HG03469 (cell line): Measurements from ENCODE around the gene CDA.

Experiments
- ATAC-seq: cut with Tn5 transposase; IDR thresholded peaks from one replicate; pipeline ENCODE4 v1.9.1; 2021; ENCODE audit warnings: mild to moderate bottlenecking, moderate library complexity, moderate number of reproducible peaks; ENCODE audit not compliant: unreplicated experiment

The CDA gene

DNA sequence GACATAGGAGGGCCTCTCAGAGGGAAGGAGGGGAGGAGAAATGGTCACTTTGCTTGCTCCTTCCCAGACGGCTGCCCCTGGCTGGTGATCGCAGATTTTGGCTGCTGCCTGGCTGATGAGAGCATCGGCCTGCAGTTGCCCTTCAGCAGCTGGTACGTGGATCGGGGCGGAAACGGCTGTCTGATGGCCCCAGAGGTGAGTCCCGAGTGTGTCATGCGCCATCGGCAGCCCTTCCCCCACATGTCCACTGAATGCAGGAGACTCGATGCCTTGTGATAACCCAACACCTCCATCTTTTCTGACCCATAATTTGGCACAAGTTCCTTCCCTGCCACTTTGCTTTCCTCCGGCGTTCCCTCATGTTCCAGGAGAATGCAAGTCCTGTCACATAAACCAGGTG is 59.5 kb downstream of the CDA start:
- no peak for ATAC-seq

DNA sequence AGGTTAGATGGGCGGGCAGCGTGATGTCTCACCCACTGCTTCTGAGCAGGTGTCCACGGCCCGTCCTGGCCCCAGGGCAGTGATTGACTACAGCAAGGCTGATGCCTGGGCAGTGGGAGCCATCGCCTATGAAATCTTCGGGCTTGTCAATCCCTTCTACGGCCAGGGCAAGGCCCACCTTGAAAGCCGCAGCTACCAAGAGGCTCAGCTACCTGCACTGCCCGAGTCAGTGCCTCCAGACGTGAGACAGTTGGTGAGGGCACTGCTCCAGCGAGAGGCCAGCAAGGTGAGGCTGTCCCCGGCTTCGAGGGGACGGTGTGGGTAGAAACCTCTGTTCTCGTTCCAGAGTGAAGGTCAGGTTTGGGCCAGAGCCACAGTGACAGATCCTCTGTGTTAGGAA is 60.0 kb downstream of the CDA start:
- ATAC-seq, result no peak

DNA sequence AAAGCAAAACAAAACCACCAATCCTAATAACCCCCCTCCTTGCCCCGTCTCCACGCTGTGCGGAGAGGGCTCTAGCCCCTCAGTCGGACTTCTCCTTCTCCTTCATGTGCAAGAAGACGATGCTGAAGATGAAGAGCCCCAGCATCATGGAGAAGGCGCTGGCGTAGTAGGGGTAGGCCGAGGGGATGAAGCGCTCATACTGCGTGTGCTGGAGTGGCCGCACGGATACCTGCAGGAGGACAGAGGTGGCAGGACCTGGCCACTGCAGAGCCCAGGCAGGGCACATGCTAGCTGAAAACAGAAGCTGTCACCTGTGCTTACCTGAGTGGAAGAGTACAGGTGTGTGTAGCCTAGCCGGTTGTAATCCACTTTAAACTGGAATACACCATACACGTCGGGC is 63.4 kb downstream of the CDA start:
- ATAC-seq, result no peak

DNA sequence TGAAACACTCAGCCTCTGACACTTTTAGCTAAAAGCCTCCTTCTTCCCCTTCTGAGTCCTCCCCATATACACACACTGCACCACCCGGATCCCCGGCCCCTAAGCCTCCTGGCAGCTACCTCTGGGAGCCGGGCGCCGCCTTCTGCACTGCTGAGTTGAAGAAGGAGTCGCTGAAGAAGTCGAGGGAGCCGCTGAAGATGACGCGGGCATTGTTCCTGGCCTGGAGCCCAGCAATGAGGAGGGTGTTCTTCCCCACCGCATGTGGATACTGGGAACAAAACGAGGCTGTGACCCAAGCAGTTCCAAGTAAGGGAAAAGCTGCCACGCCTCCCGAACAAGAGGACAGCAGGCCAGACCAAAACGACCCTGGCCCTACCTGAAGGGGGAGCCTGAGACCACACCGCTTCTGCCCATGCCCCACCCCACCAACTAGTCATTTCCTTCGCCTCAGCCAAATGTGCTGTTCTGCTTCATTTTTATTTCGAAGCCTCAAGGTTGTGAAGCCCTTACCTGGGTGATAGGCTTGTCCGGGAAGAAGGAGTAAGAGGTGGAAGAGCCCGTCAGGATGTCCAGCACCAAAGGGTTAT is 65.3 kb downstream of the CDA start:
- no peak for ATAC-seq

DNA sequence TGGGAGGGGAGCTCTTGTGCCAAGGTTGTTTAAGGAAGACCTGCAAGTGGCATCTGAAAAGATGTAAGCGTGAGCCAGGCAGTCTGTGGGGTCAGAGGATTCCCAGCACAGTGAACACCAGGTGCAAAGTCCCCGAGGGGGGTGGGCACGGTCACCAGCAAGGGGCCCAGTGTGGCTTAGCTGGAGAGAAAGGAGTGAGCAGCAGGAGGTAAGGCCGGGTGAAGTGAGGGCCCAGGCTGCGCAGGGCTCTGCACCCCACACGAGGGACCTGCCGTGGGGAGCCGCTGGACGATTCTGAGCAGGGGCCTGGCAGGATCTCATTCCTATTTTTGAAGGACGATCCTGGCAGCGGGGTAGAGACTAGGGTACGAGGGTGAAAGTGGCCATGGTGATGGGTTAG is 68.1 kb downstream of the CDA start:
- no peak for ATAC-seq

DNA sequence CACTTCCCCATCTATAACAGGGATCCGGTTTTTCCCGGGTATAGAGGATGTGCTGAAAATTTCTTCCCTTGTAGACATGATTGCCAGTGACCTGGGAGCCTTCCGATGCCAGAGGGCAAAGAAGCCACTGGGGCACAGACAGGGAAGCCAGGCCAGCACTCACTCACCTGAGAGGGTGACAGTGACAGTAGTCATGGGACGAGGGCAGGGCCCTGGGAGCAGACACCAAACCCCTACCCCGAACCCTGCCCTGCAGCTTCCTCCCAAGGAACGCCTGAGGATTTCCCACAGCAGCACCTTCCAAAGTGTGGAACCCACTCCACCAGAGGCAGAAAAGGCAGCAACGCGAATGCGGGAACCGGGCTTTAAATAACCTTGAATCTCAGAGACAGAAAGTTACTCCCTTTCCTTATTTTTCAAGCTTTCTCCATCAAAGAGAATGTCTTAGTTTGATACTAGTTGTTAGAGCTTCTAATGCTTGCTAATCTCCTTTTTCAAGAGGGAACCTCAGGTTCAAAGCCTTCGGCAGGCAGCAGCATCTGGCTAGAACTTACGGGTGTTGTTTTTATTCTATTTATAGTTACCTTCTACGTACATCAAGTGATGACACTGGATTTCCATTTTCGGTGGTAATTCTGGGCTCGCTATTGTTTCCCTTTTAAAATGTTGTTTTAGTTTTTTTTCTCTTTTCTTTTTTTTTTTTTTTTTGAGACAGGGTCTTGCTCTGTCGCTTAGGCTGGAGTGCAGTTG is 69.4 kb downstream of the CDA start:
- ATAC-seq, result no peak

DNA sequence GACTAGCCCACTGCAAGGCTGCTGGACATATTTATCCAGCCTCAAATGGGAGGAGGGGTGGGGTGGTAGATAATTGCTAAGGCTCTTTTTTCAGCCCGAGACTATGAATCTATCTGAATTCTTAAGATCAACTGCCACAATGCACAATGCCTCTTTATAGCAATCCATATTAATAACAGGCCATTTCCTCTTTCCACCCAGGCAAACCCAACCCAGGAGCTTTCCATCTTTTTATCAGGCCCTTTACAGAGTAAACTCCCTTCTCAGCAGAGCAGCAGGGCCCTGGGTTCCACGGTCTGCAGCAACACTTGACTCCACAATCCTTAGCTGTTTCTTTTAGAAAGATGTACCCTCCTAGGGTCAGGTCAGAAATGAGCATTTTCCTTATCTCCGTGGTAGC is 71.5 kb downstream of the CDA start:
- ATAC-seq, result no peak

DNA sequence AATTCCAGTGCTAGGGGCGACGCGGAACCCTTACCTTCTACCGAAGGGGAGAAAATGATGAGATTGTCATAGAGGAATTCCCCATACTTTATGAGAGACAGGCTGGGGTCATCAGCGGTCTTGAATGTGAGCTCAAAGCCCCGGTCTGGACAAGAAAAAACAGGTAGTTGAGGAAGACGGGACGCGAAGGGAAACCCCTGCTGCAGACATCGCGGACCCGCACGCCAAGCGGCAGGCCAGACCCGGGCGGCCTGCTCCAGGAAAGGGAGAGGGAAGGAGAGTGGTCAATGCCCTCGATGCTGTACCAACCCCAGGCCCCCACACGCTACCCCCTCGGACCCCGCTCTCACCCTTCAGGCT is 71.9 kb downstream of the CDA start:
- no peak for ATAC-seq

DNA sequence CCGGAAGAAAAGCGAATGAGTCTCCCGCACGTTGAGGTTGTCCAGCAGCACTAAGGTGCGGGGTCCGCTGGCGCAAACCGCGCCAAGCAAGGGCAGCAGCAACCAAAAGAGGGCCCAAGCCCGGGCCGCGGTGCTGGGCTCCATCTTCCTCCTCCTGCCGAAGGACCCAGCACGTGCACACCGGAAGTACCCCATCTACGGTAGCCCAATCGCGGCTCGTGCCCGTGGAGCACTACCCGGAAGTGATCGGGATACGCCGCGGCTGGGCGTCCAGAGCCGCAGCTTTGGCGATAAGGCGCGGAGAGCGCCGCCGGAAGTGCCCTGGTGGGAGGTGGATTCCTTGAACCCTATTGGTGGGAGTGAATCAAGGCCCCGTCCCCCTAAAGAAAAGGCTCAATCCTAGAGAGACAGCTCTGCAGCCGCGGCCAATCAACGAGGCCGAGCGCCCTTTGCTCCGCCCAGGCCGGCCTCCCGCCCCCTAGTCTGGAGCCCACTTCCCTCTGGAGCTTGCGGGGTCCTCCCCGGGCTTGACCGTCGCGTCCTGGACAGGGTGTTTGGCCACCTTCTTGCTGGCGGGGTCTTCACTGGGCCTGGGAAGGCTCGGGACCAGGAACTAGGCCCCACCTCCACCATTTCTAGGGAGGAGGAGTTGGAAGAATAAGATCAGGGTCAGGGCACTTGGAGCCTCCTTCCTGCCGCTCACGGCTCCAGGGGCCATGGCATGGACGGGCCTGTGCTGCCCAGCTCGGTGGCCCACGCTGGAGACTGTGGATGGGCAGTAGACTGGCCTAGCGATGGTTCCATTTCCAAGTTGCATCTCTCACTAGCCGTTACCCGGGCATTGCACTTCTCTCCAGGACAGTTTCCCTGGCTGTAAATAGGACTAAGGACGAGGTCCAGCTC is 72.6 kb downstream of the CDA start, which contains the start of gene DDOST:
Gene DDOST (minus strand): TSS at position 163 of the 903 bp plus-strand sequence. CDS start 19 bp downstream, at position 144.
- ATAC-seq, result peak; percentile 88

DNA sequence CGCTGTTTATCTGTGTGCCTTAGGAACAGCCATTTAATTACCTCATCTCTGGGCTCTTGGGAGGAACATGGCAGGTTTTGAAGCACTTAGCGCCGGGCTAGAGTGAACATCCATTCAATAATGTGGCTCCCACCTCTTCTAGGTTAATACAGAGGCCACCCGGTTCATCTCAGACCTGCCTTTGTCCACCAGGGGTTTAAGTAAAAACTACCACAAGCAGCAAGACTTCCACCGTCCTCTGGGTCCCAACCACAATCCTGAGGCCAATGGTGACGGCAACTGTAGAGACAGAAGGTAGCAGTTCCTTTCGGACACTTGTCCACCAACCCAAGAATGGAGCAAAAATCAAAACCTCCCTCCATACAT is 73.2 kb downstream of the CDA start:
- ATAC-seq, result no peak

DNA sequence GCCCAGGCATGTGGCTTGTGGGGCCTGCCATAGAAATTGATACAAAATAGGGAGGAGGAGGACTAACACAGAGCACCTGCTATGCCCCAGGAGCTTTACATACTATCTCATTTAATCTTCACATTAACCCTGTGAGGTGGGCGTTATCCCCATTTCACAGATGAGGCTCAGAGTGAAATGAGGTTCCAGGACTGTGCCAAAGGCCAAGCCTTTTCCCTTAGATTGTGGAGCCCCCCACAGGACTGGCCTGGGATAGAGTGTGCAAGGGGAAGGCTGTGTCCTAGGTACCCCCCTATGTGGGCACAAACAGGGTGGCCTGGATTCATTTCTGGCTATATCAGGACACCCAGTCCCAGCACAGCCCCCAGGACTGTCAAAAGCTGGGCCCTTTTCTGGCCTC is 74.5 kb downstream of the CDA start:
- ATAC-seq, result no peak

DNA sequence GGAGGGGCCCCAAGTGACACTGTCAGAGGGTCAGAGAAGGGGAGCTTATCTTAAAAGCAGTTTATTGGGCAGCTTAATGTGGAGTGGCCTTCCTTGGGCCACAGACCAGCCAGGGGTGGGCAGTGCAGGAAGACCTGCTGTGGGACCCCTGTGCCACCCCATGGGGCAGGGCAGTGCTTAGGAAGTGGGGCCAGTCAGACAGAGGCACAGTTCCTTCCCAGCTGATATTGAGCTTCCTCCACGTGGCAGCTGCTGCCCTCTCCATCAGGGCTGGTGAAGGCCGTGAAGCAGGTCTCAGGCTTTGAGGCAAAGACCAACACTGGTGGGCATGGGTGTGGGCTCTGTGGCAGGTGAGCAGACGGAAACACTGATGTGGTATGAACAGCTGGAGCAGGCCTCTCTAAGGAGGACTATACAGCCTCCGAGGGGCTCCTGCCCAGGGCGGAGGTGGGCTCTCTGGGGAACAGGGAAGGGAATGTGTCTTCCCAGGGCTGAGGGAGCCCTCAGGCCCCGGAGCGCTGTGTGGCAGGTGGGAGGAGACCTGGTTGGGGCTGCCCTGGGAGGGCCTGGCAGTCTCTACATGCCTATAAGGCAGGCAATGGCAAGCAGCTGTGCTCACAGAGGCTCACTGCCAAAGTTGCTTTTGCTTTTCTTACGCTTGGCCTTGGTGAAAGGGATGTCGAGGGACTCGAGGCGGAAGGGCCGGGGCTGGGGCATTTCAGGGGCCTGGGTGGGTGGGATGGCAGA is 75.2 kb downstream of the CDA start:
- ATAC-seq, result no peak

DNA sequence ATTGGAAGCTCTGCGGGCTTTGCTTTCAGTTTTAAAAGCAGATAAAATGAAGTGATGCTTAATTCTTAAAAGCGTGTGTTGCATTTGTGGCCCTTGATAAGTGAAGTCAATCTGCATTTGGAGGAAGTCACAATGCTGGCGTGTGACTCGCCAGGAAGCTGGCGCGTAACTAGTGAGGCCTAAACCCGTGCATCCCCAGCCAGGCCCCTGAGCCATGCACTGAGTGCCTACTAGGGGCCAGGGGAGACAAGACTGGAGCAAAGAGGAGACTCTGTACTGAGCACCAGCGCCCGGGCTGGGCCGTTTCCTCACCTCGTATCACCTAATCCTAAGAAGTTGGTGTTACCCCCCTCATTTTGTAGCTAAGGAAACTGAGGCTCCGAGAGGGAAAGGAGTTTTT is 76.8 kb downstream of the CDA start:
- no peak for ATAC-seq

DNA sequence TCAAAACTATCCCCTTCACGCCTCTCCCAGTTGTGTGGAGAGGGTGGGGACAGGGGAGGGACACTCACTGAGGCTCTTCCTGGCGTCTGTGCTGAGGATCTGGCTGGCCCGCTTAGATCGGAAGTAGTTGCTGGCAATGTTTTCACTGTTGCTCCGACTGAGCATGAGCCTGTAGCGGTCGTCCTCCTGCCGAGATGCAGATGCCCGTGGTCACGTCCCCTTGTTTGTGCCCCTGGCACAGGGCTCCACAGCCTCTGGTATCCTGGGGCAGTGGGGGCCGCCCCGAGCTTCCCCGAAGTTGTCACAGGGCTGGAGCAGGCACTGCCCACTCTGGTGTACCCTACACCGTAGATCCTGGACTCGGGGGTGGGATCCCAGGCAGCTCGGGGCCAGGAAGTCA is 77.2 kb downstream of the CDA start:
- ATAC-seq, result no peak

DNA sequence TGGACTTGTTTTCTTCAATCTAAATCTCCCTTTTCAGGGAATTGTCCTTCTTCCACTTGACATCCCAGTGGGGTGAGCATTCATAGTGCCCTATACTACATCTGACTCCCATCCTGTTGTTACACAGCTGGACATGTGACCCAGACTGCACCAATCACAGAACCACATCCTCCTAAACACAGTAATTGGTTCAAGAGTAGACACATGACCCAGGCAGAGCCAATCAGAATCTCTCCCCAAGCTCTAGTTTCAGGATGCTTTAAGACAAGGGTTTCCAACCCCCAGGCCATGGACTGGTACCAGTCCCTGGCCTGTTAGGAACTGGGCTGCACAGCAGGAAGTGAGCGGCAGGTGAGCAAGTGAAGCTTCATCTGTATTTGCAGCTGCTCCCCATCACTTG is 77.9 kb downstream of the CDA start:
- no peak for ATAC-seq
